Measurements from ENCODE around the gene ATP8A2.

DNA sequence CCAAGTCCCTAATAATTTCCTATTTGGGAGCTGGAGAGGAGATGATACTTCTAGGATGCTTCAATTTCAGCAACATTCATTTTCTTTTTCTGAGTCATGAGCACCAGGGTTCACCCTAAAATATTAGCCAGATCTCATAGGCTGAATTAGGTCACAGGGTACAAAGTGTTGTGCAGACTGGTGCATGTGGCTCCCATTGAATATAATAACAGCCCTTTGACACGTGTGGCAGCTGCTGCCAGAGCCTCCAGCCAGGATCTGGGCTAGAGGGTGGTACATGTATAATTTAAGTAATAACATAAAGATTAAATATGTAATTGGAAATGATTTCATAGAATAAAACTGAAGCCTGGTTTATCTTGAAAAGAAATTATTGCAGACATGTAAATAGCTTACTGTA lies 244.9 kb downstream of the ATP8A2 start:
- TF ChIP-seq EP300 (IDR thresholded peaks at IDR 0.05; ENCODE audit: low read length) (no peak), NRF1 (conservative IDR thresholded peaks at IDR 0.05 in 1 of 2, IDR thresholded peaks at IDR 0.05 in 1 of 2) (no peak), CEBPB (tag; IDR thresholded peaks at IDR 0.05) (no peak), ZFX (CRISPR knock-in tag; IDR thresholded peaks at IDR 0.05) (no peak), EHMT2 (IDR thresholded peaks at IDR 0.05) (no peak), KLF1 (tag; IDR thresholded peaks at IDR 0.05) (no peak), TEAD4 (IDR thresholded peaks at IDR 0.05; ENCODE audit: low read length) (no peak), TEAD4 (CRISPR knock-in tag; IDR thresholded peaks at IDR 0.05; ENCODE audit: borderline replicate concordance) (no peak), ZNF707 (CRISPR knock-in tag; conservative IDR thresholded peaks at IDR 0.05) (no peak), FOXJ3 (CRISPR knock-in tag; IDR thresholded peaks at IDR 0.05) (no peak), FOXA1 (IDR thresholded peaks at IDR 0.05; ENCODE audit: borderline replicate concordance) (no peak)
- TF ChIP-seq, protein P1, sequence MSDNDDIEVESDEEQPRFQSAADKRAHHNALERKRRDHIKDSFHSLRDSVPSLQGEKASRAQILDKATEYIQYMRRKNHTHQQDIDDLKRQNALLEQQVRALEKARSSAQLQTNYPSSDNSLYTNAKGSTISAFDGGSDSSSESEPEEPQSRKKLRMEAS (CRISPR knock-in tag; IDR thresholded peaks at IDR 0.05), result no peak
- TF ChIP-seq, protein P2, sequence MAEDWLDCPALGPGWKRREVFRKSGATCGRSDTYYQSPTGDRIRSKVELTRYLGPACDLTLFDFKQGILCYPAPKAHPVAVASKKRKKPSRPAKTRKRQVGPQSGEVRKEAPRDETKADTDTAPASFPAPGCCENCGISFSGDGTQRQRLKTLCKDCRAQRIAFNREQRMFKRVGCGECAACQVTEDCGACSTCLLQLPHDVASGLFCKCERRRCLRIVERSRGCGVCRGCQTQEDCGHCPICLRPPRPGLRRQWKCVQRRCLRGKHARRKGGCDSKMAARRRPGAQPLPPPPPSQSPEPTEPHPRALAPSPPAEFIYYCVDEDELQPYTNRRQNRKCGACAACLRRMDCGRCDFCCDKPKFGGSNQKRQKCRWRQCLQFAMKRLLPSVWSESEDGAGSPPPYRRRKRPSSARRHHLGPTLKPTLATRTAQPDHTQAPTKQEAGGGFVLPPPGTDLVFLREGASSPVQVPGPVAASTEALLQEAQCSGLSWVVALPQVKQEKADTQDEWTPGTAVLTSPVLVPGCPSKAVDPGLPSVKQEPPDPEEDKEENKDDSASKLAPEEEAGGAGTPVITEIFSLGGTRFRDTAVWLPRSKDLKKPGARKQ (CRISPR knock-in tag; IDR thresholded peaks at IDR 0.05), result no peak

Data from K562 (cell line).